GM12891 (cell line): ENCODE measurements around the gene CDC42EP3.

ENCODE experiments used
- DNase-seq: peaks from one replicate; pipeline ENCODE4 v3.0.0; 2011; ENCODE audit warnings: low spot score; ENCODE audit not compliant: insufficient read length
- FAIRE-seq: peaks from 2 replicates; lab custom pipeline; 2011; peaks lifted over from hg19 to GRCh38; lab: Jason Lieb, UNC
- PAX5 ChIP-seq: IDR thresholded peaks from 2 replicates; pipeline ENCODE4 v1.6.1; 2011; ENCODE audit warnings: low read length, moderate library complexity, mild to moderate bottlenecking; ENCODE audit not compliant: insufficient read depth, severe bottlenecking
- POLR2A ChIP-seq: IDR thresholded peaks from 2 replicates; pipeline ENCODE4 v1.6.1; 2011; ENCODE audit warnings: low read depth, low read length, control low read depth
- POLR2AphosphoS5 ChIP-seq: IDR thresholded peaks from 2 replicates; pipeline ENCODE4 v1.6.1; 2011; ENCODE audit warnings: low read depth, low read length, control low read depth
- POU2F2 ChIP-seq: IDR thresholded peaks from 2 replicates; pipeline ENCODE4 v1.6.1; 2011; ENCODE audit warnings: low read depth, mild to moderate bottlenecking, control low read depth, low read length, moderate library complexity
- SPI1 ChIP-seq: IDR thresholded peaks from 2 replicates; pipeline ENCODE4 v1.6.1; 2011; ENCODE audit warnings: low read depth, low read length, control low read depth
- TAF1 ChIP-seq: IDR thresholded peaks from 2 replicates; pipeline ENCODE4 v1.6.1; 2011; ENCODE audit warnings: low read depth, low read length, control low read depth

CDC42EP3 gene

GRCh38 chr2:37671816-37672103, 318 bp upstream of the CDC42EP3 start:
- no peak for DNase-seq
- no peak for TF ChIP-seq TAF1
- no peak for TF ChIP-seq PAX5
- no peak for TF ChIP-seq POU2F2
- TF ChIP-seq POLR2A, result no peak
- TF ChIP-seq SPI1, result no peak
- no peak for TF ChIP-seq POLR2AphosphoS5
- FAIRE-seq, result no peak

- no peak for DNase-seq
Observed at GRCh38 chr2:37670378-37671008, 949 bp downstream of the CDC42EP3 start.

GRCh38 chr2:37669446-37669845, 2.0 kb downstream of the CDC42EP3 start:
- TF ChIP-seq SPI1 (no peak), POLR2AphosphoS5 (no peak), TAF1 (no peak), POLR2A (no peak), POU2F2 (no peak), PAX5 (no peak)
- no peak for FAIRE-seq
- DNase-seq, result no peak

More at GRCh38 chr2:37670378-37671008, 949 bp downstream of the CDC42EP3 start:
- FAIRE-seq, result no peak
- TF ChIP-seq TAF1 (no peak), POLR2A (no peak), POU2F2 (no peak), POLR2AphosphoS5 (no peak), PAX5 (no peak), SPI1 (no peak)

GRCh38 chr2:37667704-37668103, 3.7 kb downstream of the CDC42EP3 start:
- TF ChIP-seq TAF1 (no peak), PAX5 (no peak), POU2F2 (no peak), POLR2A (no peak), SPI1 (no peak), POLR2AphosphoS5 (no peak)
- DNase-seq (no peak), FAIRE-seq (no peak)

GRCh38 chr2:37666772-37667171, 4.7 kb downstream of the CDC42EP3 start:
- no peak for TF ChIP-seq SPI1
- TF ChIP-seq POU2F2, result no peak
- TF ChIP-seq PAX5, result no peak
- TF ChIP-seq TAF1, result no peak
- TF ChIP-seq POLR2A, result no peak
- TF ChIP-seq POLR2AphosphoS5, result no peak
- no peak for FAIRE-seq
- DNase-seq, result no peak

- no peak for DNase-seq
- TF ChIP-seq POU2F2 (no peak), TAF1 (no peak), POLR2A (no peak), SPI1 (no peak), POLR2AphosphoS5 (no peak), PAX5 (no peak)
- FAIRE-seq, result peak; percentile 13
Observed at GRCh38 chr2:37665604-37666362, 5.7 kb downstream of the CDC42EP3 start.

- no peak for FAIRE-seq
- DNase-seq, result no peak
- TF ChIP-seq POU2F2, result no peak
- TF ChIP-seq PAX5, result no peak
- peak; percentile 55 for TF ChIP-seq SPI1
- no peak for TF ChIP-seq POLR2AphosphoS5
- TF ChIP-seq POLR2A, result no peak
Observed at GRCh38 chr2:37665043-37665442, 6.4 kb downstream of the CDC42EP3 start.

- no peak for TF ChIP-seq POU2F2
- no peak for TF ChIP-seq POLR2AphosphoS5
- DNase-seq, result no peak
- FAIRE-seq, result no peak
Observed at GRCh38 chr2:37664231-37664643, 7.2 kb downstream of the CDC42EP3 start.

GRCh38 chr2:37663390-37663789, 8.1 kb downstream of the CDC42EP3 start:
- DNase-seq, result no peak
- no peak for FAIRE-seq
- no peak for TF ChIP-seq POLR2AphosphoS5
- TF ChIP-seq POLR2A, result no peak
- TF ChIP-seq POU2F2, result no peak
- no peak for TF ChIP-seq TAF1
- no peak for TF ChIP-seq PAX5
- TF ChIP-seq SPI1, result no peak

- FAIRE-seq, result no peak
- DNase-seq, result no peak
- TF ChIP-seq POLR2A, result no peak
- TF ChIP-seq SPI1, result no peak
- no peak for TF ChIP-seq POU2F2
- TF ChIP-seq TAF1, result no peak
- TF ChIP-seq POLR2AphosphoS5, result no peak
- no peak for TF ChIP-seq PAX5
Observed at GRCh38 chr2:37659723-37660122, 11.7 kb downstream of the CDC42EP3 start.
